HEK293 (cell line): ENCODE measurements around the gene TRPV5.
A peak's percentile ranks its signal among the peaks of the same experiment; 100 is the strongest.

ENCODE experiments used
- CTCF ChIA-PET: fragments of 350-600 bp; formaldehyde crosslinking; extraction: SDS; loops from one replicate; lab custom pipeline; 2021; ENCODE audit warnings: antibody characterized with exemption; lab: Yijun Ruan, JAX
- POLR2A ChIA-PET: fragments of 300-600 bp; formaldehyde crosslinking; extraction: SDS; loops from one replicate; lab custom pipeline; 2020; ENCODE audit warnings: antibody characterized with exemption, inconsistent platforms; lab: Yijun Ruan, JAX
- H3K27ac ChIP-seq: fragments of 200-500 bp; sonication (Bioruptor generic); 2 replicates; pipeline ENCODE4 v1.5.1; 2014; ENCODE audit warnings: low read depth, low read length, control low read depth, inconsistent platforms; ENCODE audit errors: extremely low read depth
- H3K36me3 ChIP-seq, 2 experiments: fragments of 200-500 bp in 1 of 2; sonication (Bioruptor generic) in 1 of 2; 1 replicate in 1 of 2; 2 replicates in 1 of 2; pipeline ENCODE4 v1.5.1; 2014 to 2017; ENCODE audit warnings: inconsistent platforms in 2 of 2, low read length in 2 of 2; ENCODE audit not compliant: control insufficient read depth in 2 of 2, insufficient read depth in 1 of 2
- H3K4me1 ChIP-seq: fragments of 200-500 bp; sonication (Bioruptor generic); 2 replicates; pipeline ENCODE4 v1.5.1; 2014; ENCODE audit warnings: mild to moderate bottlenecking, low read length, inconsistent platforms; ENCODE audit not compliant: control insufficient read depth, insufficient read depth
- H3K4me3 ChIP-seq: 2 replicates; pipeline ENCODE4 v1.5.1; 2011; ENCODE audit warnings: low read depth, mild to moderate bottlenecking, control low read depth, low read length, moderate library complexity
- H3K9me3 ChIP-seq: fragments of 200-500 bp; sonication (Bioruptor generic); 2 replicates; pipeline ENCODE4 v1.5.1; 2014; ENCODE audit warnings: low read depth, low read length, inconsistent platforms; ENCODE audit not compliant: control insufficient read depth, insufficient read depth
- HOXA7 ChIP-seq: sonication (generic); formaldehyde crosslinking; IDR thresholded peaks from 2 replicates; pipeline ENCODE4 v1.8.1; 2022; ENCODE audit warnings: missing genetic modification reagents, borderline replicate concordance
- KLF1 ChIP-seq: fragments of 450-650 bp; formaldehyde crosslinking; IDR thresholded peaks from 2 replicates; pipeline ENCODE4 v1.5.1; 2016; ENCODE audit warnings: missing biosample characterization, missing genetic modification characterization
- KLF9 ChIP-seq: fragments of 450-650 bp; formaldehyde crosslinking; IDR thresholded peaks from 2 replicates; pipeline ENCODE4 v1.5.1; 2016; ENCODE audit warnings: missing biosample characterization, missing genetic modification characterization, low read depth
- SP3 ChIP-seq: fragments of 450-650 bp; formaldehyde crosslinking; IDR thresholded peaks from 2 replicates; pipeline ENCODE4 v1.5.1; 2016; ENCODE audit warnings: missing biosample characterization, missing genetic modification characterization
- ZBTB20 ChIP-seq: fragments of 450-650 bp; formaldehyde crosslinking; IDR thresholded peaks from 2 replicates; pipeline ENCODE4 v1.5.1; 2016; ENCODE audit warnings: missing biosample characterization, missing genetic modification characterization
- ZFP3 ChIP-seq: fragments of 450-650 bp; formaldehyde crosslinking; IDR thresholded peaks from 2 replicates; pipeline ENCODE4 v1.5.1; 2016; ENCODE audit warnings: low read depth, missing biosample characterization, missing genetic modification characterization
- ZIC2 ChIP-seq: fragments of 450-650 bp; formaldehyde crosslinking; IDR thresholded peaks from 2 replicates; pipeline ENCODE4 v1.5.1; 2016; ENCODE audit warnings: missing biosample characterization, missing genetic modification characterization
- ZNF133 ChIP-seq: fragments of 450-650 bp; formaldehyde crosslinking; IDR thresholded peaks from 2 replicates; pipeline ENCODE4 v1.5.1; 2016; ENCODE audit warnings: missing biosample characterization, missing genetic modification characterization
- ZNF18 ChIP-seq: fragments of 450-650 bp; formaldehyde crosslinking; IDR thresholded peaks from 2 replicates; pipeline ENCODE4 v1.5.1; 2016; ENCODE audit warnings: missing biosample characterization, missing genetic modification characterization
- ZNF488 ChIP-seq: fragments of 450-650 bp; formaldehyde crosslinking; IDR thresholded peaks from 2 replicates; pipeline ENCODE4 v1.5.1; 2016; ENCODE audit warnings: missing biosample characterization, missing genetic modification characterization
- ZNF530 ChIP-seq: fragments of 450-650 bp; formaldehyde crosslinking; IDR thresholded peaks from 2 replicates; pipeline ENCODE4 v1.5.1; 2016; ENCODE audit warnings: low read depth, missing biosample characterization, missing genetic modification characterization
- ZNF664 ChIP-seq: fragments of 450-650 bp; formaldehyde crosslinking; IDR thresholded peaks from 2 replicates; pipeline ENCODE4 v1.5.1; 2016; ENCODE audit warnings: missing biosample characterization, missing genetic modification characterization
- ZNF677 ChIP-seq: fragments of 450-650 bp; IDR thresholded peaks from 2 replicates; pipeline ENCODE4 v1.5.0; 2018; ENCODE audit warnings: missing biosample characterization, mild to moderate bottlenecking, missing genetic modification characterization, moderate library complexity
- ZNF777 ChIP-seq: fragments of 450-650 bp; formaldehyde crosslinking; IDR thresholded peaks from 2 replicates; pipeline ENCODE4 v1.5.1; 2017; ENCODE audit warnings: missing biosample characterization, missing genetic modification characterization, borderline replicate concordance

The TRPV5 gene

GRCh38 chr7:142869434-142869833, 64.1 kb downstream of the TRPV5 start:
- Histone ChIP-seq H3K36me3 (peaks cover 0 to 17% of the 10 kb centered on the region in 2 experiments; a peak in 1 of 3 replicates), H3K4me1 (no peaks in the 10 kb centered on the region)
- CTCF ChIA-PET: interaction anchor here (1.5 kb wide), 1 partner anchor 134 kb away, joined by 4 read pairs; no protein-coding TSS in a partner anchor
- TF ChIP-seq ZNF664 (tag by site-specific recombination): peak; percentile 62; the same call in 1 of the 2 replicates
- TF ChIP-seq ZNF530 (tag by site-specific recombination): no peak
- TF ChIP-seq, all 188 proteins: peak for 1
- no peak overlapping the region for H3K27ac ChIP-seq
- no peak overlapping the region for H3K4me3 ChIP-seq
- POLR2A ChIA-PET: no interaction called here
- no peaks in the 10 kb centered on the region for H3K9me3 ChIP-seq

DNA sequence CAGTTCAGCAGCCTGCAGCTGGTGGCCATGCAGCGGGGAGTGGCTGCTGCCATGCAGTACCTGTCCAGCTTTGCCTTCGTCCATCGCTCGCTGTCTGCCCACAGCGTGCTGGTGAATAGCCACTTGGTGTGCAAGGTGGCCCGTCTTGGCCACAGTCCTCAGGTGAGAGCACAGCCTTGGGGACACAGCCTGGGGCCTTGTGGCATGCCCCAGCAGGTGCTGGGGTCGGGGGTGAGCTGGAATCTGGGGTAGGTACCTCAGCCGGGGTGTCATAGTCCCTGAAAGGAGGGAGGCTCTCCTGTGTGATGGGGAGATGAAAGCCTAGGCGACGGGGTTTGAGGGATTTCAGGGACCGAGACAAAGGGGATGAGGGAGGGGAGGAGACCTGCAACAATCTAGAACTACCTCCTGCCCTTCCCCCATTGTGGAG, 64.5 kb downstream of the TRPV5 start:
- CTCF ChIA-PET: interaction anchor here (1.5 kb wide), 1 partner anchor 135 kb away, joined by 4 read pairs; no protein-coding TSS in a partner anchor
- Histone ChIP-seq H3K4me1 (no peaks in the 10 kb centered on the region), H3K9me3 (no peaks in the 10 kb centered on the region), H3K27ac (no peak overlapping the region), H3K4me3 (no peak overlapping the region), H3K36me3 (peaks cover 0 to 17% of the 10 kb centered on the region in 2 experiments; a peak in 1 of 3 replicates)
- TF ChIP-seq HOXA7 (CRISPR knock-in tag) (no peak), KLF9 (tag by site-specific recombination) (no peak), ZBTB20 (tag by site-specific recombination) (no peak), ZNF488 (tag by site-specific recombination) (no peak), SP3 (tag by site-specific recombination) (no peak), ZNF133 (tag by site-specific recombination) (no peak), KLF1 (no peak)
- POLR2A ChIA-PET: no interaction called here

GRCh38 chr7:142868188-142868985, 65.2 kb downstream of the TRPV5 start:
- no peaks in the 10 kb centered on the region for H3K9me3 ChIP-seq
- no peaks in the 10 kb centered on the region for H3K4me1 ChIP-seq
- ChIA-PET CTCF (interaction anchor here (0.5 to 2.9 kb wide), 5 partner anchors 10 to 135 kb away, joined by 3 to 18 read pairs (median 4); partner anchors contain the start of gene EPHB6), POLR2A (no interaction called here)
- no peak overlapping the region for H3K4me3 ChIP-seq
- H3K27ac ChIP-seq: no peak overlapping the region
- H3K36me3 ChIP-seq: peaks cover 0 to 17% of the 10 kb centered on the region in 2 experiments; a peak in 1 of 3 replicates
- TF ChIP-seq ZNF677 (tag by site-specific recombination) (no peak), ZNF18 (tag by site-specific recombination) (no peak), ZIC2 (tag by site-specific recombination) (no peak), ZFP3 (tag by site-specific recombination) (no peak), ZNF777 (no peak)
